Breast epithelium (tissue), 4 donors: ENCODE results near the gene VSTM2L. TPM values are rescaled to one million over a fixed set of nuclear protein-coding genes. Genes with fewer than 3 reads are reported as not detected.

Experiments
- DNase-seq, 2 donors: peaks; one replicate each; pipeline ENCODE4 v3.0.0-alpha.2; 2019; ENCODE audit warnings: low spot score in 2 of 2
- H3K27ac ChIP-seq, 2 donors: fragments of 200-600 bp; sonication (generic) in 1 of 2; one replicate each; pipeline ENCODE4 v1.5.1; 2016 to 2019; ENCODE audit warnings: mild to moderate bottlenecking in 1 of 2
- H3K27me3 ChIP-seq, 2 donors: fragments of 200-600 bp; sonication (generic) in 1 of 2; one replicate each; pipeline versions ENCODE4 v1.5.1 to v1.6.0; 2017 to 2019; ENCODE audit warnings: control low read depth in 1 of 2, mild to moderate bottlenecking in 1 of 2
- H3K36me3 ChIP-seq: fragments of 200-600 bp; one replicate; pipeline ENCODE4 v1.5.1; 2019
- H3K4me1 ChIP-seq, 2 donors: fragments of 200-600 bp; sonication (generic); one replicate each; pipeline ENCODE4 v1.5.1; 2016 to 2019; ENCODE audit warnings: control low read depth in 1 of 2
- H3K4me3 ChIP-seq, 3 donors: fragments of 200-600 bp; sonication (generic); 1 replicate in 2 of 3; 2 replicates in 1 of 3; pipeline ENCODE4 v1.5.1; 2016 to 2019; ENCODE audit warnings: mild to moderate bottlenecking in 3 of 3, moderate library complexity in 2 of 3
- H3K9me3 ChIP-seq, 2 donors: fragments of 200-600 bp; sonication (generic) in 1 of 2; one replicate each; pipeline ENCODE4 v1.5.1; 2016 to 2019; ENCODE audit warnings: control low read depth in 1 of 2
- POLR2A ChIP-seq: fragments of 450-650 bp; IDR thresholded peaks from one replicate; pipeline ENCODE4 v1.6.1; 2016; ENCODE audit warnings: antibody characterized with exemption, mild to moderate bottlenecking, moderate library complexity
- POLR2AphosphoS5 ChIP-seq, 3 donors: sonication (generic); formaldehyde crosslinking; IDR thresholded peaks; one replicate each; pipeline ENCODE4 v1.6.1; 2017; ENCODE audit warnings: antibody characterized with exemption in 3 of 3
- intact Hi-C: fragments of 100-400 bp; cut with DNase I; formaldehyde crosslinking; loops from one replicate; pipeline ENCODE4 v1.15.1; 2023; ENCODE audit warnings: low total_unique reads
- total RNA-seq, 3 donors: library from RNA; depleted of rRNA; stranded (reverse); fragments of >200 nt; gene quantifications; one replicate each; pipeline ENCODE4 v1.1.0, GENCODE V29; 2016
- TF ChIP-seq, protein P1 (sequence below), 3 donors: fragments of 450-650 bp; IDR thresholded peaks; one replicate each; pipeline ENCODE4 v1.5.1; 2016 to 2017; ENCODE audit warnings: antibody characterized with exemption in 3 of 3, mild to moderate bottlenecking in 3 of 3, moderate library complexity in 3 of 3

VSTM2L gene
- total RNA-seq, 3 donors from 2014 or later: 0.33 to 0.48 (median 0.44) TPM

GRCh38 chr20:37980876-37981275 lies 77.9 kb downstream of the VSTM2L start:
- no peaks in the 10 kb centered on the region for H3K4me1 ChIP-seq
- DNase-seq: no peak
- intact Hi-C loops: no loop called here
- no peaks in the 10 kb centered on the region for H3K27me3 ChIP-seq
- H3K9me3 ChIP-seq: no peaks in the 10 kb centered on the region
- H3K4me3 ChIP-seq: no peak overlapping the region
- no peaks in the 10 kb centered on the region for H3K36me3 ChIP-seq
- TF ChIP-seq, protein P1, sequence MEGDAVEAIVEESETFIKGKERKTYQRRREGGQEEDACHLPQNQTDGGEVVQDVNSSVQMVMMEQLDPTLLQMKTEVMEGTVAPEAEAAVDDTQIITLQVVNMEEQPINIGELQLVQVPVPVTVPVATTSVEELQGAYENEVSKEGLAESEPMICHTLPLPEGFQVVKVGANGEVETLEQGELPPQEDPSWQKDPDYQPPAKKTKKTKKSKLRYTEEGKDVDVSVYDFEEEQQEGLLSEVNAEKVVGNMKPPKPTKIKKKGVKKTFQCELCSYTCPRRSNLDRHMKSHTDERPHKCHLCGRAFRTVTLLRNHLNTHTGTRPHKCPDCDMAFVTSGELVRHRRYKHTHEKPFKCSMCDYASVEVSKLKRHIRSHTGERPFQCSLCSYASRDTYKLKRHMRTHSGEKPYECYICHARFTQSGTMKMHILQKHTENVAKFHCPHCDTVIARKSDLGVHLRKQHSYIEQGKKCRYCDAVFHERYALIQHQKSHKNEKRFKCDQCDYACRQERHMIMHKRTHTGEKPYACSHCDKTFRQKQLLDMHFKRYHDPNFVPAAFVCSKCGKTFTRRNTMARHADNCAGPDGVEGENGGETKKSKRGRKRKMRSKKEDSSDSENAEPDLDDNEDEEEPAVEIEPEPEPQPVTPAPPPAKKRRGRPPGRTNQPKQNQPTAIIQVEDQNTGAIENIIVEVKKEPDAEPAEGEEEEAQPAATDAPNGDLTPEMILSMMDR (IDR thresholded peaks at IDR 0.05): no peak
- TF ChIP-seq POLR2A (no peak), POLR2AphosphoS5 (IDR thresholded peaks at IDR 0.05) (no peak)
- H3K27ac ChIP-seq: no peak overlapping the region

- Histone ChIP-seq H3K9me3 (no peaks in the 10 kb centered on the region), H3K36me3 (no peaks in the 10 kb centered on the region), H3K27ac (no peak overlapping the region), H3K27me3 (no peaks in the 10 kb centered on the region), H3K4me3 (no peak overlapping the region), H3K4me1 (no peaks in the 10 kb centered on the region)
- TF ChIP-seq POLR2AphosphoS5 (IDR thresholded peaks at IDR 0.05): no peak
- TF ChIP-seq, protein P1 (IDR thresholded peaks at IDR 0.05): no peak
- TF ChIP-seq POLR2A: no peak
- DNase-seq: no peak
- intact Hi-C loops: no loop called here
Observed at GRCh38 chr20:37981568-37981967, 78.6 kb downstream of the VSTM2L start.

DNA sequence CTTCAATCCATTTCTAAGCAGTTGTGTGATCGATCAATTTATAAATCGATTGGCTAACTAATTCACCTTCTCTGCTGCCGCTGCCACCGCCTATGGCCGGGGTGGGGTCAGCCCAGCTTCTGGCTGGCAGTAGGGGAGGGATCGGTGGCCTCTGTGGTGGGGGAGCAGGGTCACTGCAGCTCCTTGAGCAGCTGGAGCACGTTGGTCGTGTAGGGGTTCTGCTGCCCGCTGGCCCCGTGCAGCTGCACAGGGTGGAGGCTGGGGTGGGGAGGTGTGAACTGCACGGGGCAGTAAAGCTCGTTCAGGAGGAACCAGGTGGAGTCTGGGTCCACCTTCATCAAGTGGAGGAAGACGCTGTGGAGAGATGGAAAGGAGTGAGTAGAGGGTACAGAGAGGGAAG lies 80.4 kb downstream of the VSTM2L start:
- H3K36me3 ChIP-seq: no peaks in the 10 kb centered on the region
- TF ChIP-seq POLR2A (no peak), POLR2AphosphoS5 (IDR thresholded peaks at IDR 0.05) (no peak)
- TF ChIP-seq, protein P1 (IDR thresholded peaks at IDR 0.05): no peak
- H3K27me3 ChIP-seq: no peaks in the 10 kb centered on the region
- H3K27ac ChIP-seq: no peak overlapping the region
- H3K4me1 ChIP-seq: peaks cover 0 to 8% of the 10 kb centered on the region in 2 donors
- intact Hi-C loops: no loop called here
- H3K4me3 ChIP-seq: no peak overlapping the region
- no peak for DNase-seq
- H3K9me3 ChIP-seq: no peaks in the 10 kb centered on the region

DNA sequence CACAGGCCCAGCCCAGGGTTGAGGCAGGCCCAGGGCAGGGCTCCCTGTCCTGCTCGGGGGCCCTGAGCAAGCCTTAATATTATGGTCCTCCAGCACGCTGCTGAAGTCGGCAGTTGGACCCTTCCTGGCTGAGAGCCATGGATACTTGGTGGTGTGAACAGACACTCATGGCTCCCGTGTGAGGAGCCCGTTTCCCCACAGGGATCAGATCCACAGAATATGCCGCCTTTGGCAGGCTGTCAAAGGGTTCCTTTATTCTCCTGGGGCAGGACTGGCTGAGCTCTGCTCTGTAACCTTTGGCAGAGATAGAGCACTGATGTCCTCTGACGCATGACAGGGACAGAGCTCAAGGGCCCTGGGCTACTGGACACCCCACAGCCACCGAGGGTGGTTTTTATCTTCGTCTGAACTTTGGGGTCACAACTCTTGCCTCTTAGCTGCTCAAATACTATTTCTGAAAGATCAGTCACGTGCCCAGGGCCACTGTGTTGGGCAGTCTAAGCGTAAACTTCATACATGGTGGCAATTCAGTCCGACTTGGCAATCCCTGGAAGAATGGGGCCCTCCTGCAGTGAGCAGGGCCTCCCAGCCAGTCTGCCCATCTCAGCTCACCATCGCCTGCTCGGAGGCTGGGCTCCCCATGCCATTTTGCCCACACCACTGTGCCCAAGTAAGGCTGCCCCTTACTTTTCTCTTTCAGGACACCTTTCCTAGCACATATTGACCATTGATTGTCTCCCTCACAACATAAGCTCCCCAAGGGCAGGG lies 81.3 kb downstream of the VSTM2L start:
- peak overlapping the region in 1 of 2 donors; percentile 38 for H3K27ac ChIP-seq
- no peak for DNase-seq
- peaks cover 0 to 8% of the 10 kb centered on the region in 2 donors for H3K4me1 ChIP-seq

More for the DNA sequence above, 81.3 kb downstream of the VSTM2L start:
- intact Hi-C loops: no loop called here
- no peaks in the 10 kb centered on the region for H3K9me3 ChIP-seq
- no peak for TF ChIP-seq POLR2A
- TF ChIP-seq, protein P1 (IDR thresholded peaks at IDR 0.05): no peak
- TF ChIP-seq POLR2AphosphoS5 (IDR thresholded peaks at IDR 0.05): no peak
- no peak overlapping the region for H3K4me3 ChIP-seq
- H3K27me3 ChIP-seq: no peaks in the 10 kb centered on the region
- no peaks in the 10 kb centered on the region for H3K36me3 ChIP-seq
